Measurements from ENCODE around the gene HOTAIR.

The HOTAIR gene

GRCh38 chr12:53953831-53954693 lies 20.7 kb downstream of the HOTAIR start:
- POLR2A ChIA-PET, result interaction anchor here (0.6 kb wide), 1 partner anchor 100 kb away, joined by 5 read pairs; the partner anchor contains the start of gene HOXC4
- CTCF ChIA-PET, result interaction anchor here (0.8 to 1.5 kb wide), 5 partner anchors 9 to 52 kb away, joined by 3 to 5 read pairs (median 3); partner anchors contain the start of gene HOXC10
- no peak for DNase-seq (ENCODE audit: extremely low spot score)
- no peak for TF ChIP-seq CTCF (IDR thresholded peaks at IDR 0.05; ENCODE audit: control extremely low read depth, extremely low read depth, low read depth, missing control alignments)

DNA sequence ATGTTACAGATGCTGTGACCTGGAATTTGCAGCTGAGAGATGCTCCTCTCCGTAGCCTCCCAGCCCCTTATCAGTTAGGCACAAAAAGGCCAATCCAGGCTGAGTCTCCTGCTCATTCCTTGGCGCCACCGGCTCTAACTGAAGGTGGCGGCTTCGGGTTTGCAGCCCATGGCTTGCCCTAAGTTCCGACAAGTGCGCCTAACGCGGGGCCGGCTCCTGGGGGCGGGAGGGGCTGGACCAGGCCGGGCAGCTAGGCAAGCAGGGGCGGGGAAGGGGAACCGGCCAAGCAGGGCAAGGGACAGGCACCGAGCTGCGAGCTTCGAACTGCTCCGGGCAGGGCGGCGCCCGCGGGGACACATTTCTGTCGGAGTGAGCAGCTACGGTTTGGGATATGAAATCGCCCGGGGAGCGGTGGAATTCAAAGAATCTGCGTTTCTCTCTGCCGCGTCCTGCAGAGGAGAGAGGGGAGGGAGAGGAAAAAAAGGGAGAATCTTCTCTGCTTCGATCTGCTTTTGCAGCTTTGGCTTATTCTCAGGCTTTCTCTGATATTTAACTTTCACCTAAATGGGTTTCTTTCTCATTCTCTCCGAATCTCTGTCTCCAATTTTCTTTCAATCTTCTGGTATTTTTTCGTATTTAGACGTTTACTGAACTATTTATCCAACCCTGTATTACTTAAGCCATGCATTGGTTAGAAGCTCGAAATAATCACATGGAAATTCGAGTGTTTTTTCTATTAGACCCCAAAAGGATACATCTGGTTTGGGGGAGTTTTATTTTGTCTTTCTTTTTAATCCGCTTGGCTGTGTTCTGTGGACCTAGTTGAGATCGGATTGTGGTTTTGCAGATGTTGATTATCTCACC lies 21.7 kb downstream of the HOTAIR start:
- CTCF ChIA-PET, result interaction anchor here (0.8 to 3.1 kb wide), 6 partner anchors 10 to 80 kb away, joined by 3 to 8 read pairs (median 3); partner anchors contain the start of gene HOXC5
- POLR2A ChIA-PET, result no interaction called here
- DNase-seq (ENCODE audit: extremely low spot score), result no peak
- no peak for TF ChIP-seq CTCF (IDR thresholded peaks at IDR 0.05; ENCODE audit: control extremely low read depth, extremely low read depth, low read depth, missing control alignments)

GRCh38 chr12:53952335-53952694 lies 22.4 kb downstream of the HOTAIR start:
- ChIA-PET CTCF (interaction anchor here (1.0 to 3.1 kb wide), 4 partner anchors 10 to 80 kb away, joined by 3 to 8 read pairs (median 3); partner anchors contain the start of gene HOXC5), POLR2A (no interaction called here)
- DNase-seq (ENCODE audit: extremely low spot score), result no peak
- no peak for TF ChIP-seq CTCF (IDR thresholded peaks at IDR 0.05; ENCODE audit: control extremely low read depth, extremely low read depth, low read depth, missing control alignments)

- DNase-seq (ENCODE audit: extremely low spot score), result no peak
- no peak for TF ChIP-seq CTCF (IDR thresholded peaks at IDR 0.05; ENCODE audit: control extremely low read depth, extremely low read depth, low read depth, missing control alignments)
- CTCF ChIA-PET, result interaction anchor here (1.0 to 3.1 kb wide), 2 partner anchors 11 to 81 kb away, joined by 3 to 8 read pairs; partner anchors contain the start of gene HOXC5
- POLR2A ChIA-PET, result no interaction called here
Measured at GRCh38 chr12:53951577-53952334, 23.0 kb downstream of the HOTAIR start.

- CTCF ChIA-PET, result interaction anchor here (3.1 kb wide), 1 partner anchor 82 kb away, joined by 8 read pairs; the partner anchor contains the start of gene HOXC5
- DNase-seq (ENCODE audit: extremely low spot score), result no peak
- POLR2A ChIA-PET, result no interaction called here
- TF ChIP-seq CTCF (IDR thresholded peaks at IDR 0.05; ENCODE audit: control extremely low read depth, extremely low read depth, low read depth, missing control alignments), result no peak
Measured at GRCh38 chr12:53950789-53951576, 23.8 kb downstream of the HOTAIR start.
